Inflammatory macrophage treated with lipopolysaccharide for 1 hour (primary cell): ENCODE results near the gene TTL.

Source experiments
- DNase-seq, 2 donors: peaks; one replicate each; pipeline ENCODE4 v3.0.0-alpha.2; 2020 to 2022

The TTL gene

GRCh38 chr2:112584891-112585250 lies 102.9 kb downstream of the TTL start:
- DNase-seq: no peak

GRCh38 chr2:112585400-112585799 lies 103.4 kb downstream of the TTL start:
- DNase-seq: no peak

- no peak for DNase-seq
Observed at GRCh38 chr2:112585873-112586464, 104.0 kb downstream of the TTL start.

- no peak for DNase-seq
Observed at GRCh38 chr2:112588611-112589045, 106.7 kb downstream of the TTL start.
